HT1080 (cell line): ENCODE data around the gene TERF2IP. TPM values are rescaled to one million over a fixed set of nuclear protein-coding genes. Genes with fewer than 3 reads are reported as not detected.

Source experiments
- DNase-seq: peaks from one replicate; pipeline ENCODE4 v3.0.0-alpha.2; 2015; ENCODE audit warnings: low read depth
- total RNA-seq: library from RNA; depleted of rRNA; stranded (reverse); fragments of >200 nt; shearing (Covaris generic); gene quantifications from 2 replicates; pipeline ENCODE4 v1.2.3, GENCODE V29; 2014

The TERF2IP gene
- total RNA-seq, 1 experiment from 2014 or later: 46.8 TPM

DNA sequence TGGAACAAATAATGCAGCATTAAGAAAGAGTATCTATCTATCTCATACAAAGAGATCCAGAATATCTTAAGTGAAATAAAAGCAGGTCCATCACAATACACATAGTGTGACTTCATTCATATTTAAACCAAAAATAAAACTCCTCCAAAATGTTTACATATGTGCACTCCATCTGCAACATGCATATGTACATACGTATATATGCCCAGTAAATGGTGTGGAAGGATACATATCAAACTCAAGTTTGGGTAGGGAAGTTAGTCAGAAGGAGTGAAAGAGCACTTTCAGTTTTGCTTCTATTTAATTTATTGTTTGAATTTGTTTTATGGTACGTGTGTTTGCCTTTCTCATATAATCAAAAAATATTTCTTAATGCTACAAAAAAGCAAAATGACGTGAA is 12.5 kb upstream of the TERF2IP start:
- DNase-seq: no peak

DNA sequence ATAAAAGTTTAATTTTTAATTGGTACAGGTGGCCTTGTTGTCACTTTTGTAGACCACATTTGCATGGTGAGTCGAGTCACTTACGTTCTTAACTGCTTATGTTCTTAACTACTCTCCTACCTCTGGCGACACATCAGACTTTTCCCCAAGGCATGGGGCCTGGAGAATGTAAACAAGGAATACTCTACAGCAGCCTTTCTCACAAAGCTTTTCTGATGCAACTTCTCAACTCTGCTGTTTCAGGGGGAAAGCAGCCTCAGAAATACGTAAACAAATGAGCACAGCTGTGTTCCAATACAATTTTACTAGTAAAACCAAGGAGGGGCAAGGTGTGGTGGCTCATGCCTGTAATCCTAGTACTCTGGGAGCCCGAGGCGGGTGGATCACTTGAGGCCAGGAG is 7.0 kb upstream of the TERF2IP start:
- no peak for DNase-seq

- DNase-seq: no peak
Observed at GRCh38 chr16:75644240-75645012, 3.1 kb upstream of the TERF2IP start.

DNA sequence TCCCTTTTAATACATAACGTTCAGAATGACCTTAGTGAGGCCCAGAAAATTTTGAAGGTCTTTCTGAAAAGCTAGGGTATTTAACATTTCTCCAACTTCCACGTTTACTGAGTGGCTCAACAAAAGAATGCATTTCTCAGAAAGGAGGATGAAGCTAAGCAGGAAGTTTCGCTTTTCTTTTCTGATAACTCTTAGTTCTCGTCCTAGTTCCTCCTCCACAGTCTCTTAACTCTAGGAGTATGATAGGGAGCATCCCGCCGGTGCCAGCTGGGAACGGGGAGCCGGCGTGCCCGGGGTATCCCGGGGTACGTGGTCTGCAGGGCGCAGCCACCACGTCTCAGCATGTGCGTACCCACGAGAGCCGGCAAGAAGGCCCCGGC is 471 bp upstream of the TERF2IP start:
- DNase-seq: no peak

GRCh38 chr16:75648265-75649076 is 898 bp downstream of the TERF2IP start:
- peak; percentile 69 for DNase-seq

DNA sequence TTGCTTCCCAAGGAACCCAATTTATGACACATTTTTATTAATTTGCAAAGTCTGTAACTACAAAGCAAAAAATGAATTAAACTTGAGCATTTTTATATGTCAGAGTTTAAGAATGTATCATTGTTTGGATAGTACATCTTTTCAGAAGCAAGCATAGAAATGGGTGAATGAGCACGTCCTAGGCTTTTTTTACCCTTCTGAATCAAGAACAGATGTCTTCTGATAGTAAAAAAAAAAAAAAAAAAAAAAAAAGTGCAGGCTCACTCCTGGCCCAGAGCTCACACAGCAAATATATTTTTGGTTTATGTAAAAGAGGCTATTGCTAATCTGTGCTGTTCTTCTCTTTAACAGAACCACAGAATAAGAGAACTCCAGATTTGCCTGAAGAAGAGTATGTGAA is 6.3 kb downstream of the TERF2IP start:
- no peak for DNase-seq

DNA sequence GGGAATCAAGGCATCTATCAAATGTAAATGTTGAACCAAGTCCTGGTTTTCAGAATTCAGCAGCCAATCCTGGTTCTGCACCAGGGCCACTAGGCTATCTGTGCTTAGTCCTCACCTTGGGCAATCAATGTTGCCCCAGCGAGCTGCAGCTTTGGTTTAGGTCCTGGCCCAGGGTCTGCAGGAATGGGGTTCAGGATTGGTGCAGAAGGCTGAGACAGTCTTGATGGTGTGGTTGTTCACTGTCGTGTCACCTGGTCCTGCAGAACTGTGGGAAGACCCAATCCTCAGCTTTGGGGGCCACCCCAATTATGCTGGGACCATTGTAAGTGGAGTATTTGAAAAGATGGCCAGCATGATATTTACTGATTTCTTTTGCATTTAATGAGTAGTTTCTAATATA is 10.6 kb downstream of the TERF2IP start:
- no peak for DNase-seq

GRCh38 chr16:75660321-75660720 is 12.7 kb downstream of the TERF2IP start:
- no peak for DNase-seq

GRCh38 chr16:75660726-75661302 is 13.2 kb downstream of the TERF2IP start:
- DNase-seq: no peak

DNA sequence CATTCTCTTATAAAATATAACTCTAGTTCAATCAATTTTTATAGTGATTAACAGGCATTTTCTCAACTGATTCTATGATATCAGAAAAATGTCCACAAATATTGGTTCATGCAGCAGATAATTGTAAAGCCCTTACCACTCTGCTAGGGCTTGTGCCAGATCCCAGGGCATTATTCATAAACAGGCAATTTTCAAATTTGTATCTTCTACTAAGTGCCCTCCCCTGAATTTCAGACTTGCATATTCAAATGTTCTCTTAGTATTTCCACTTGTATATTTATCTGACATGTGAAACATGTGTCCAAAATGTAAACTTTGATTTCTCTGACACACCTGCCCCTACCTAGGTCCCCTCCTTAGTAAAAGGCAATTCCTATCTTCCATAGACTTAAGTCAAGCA is 19.9 kb downstream of the TERF2IP start:
- no peak for DNase-seq

DNA sequence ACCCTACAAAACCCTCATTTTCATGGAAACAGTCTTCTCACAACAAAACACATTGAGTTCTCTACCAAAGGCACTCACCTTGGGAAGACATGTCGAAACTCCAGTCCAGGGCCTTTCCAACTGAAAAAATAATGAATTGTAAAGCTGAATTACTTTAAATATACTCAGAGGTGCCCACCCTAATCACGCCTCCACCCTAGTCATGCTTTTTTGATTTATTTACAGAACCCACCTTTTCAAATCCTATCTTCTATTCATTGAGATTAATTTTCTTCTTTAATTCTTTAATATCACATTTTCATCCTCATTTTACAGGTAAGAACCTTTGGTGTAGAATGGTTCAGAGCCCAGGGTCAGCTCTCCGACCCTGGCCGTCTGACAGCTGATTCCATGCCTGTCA is 29.3 kb downstream of the TERF2IP start, which contains the start of gene CPHXL2:
Gene CPHXL2, minus strand, starts transcription at position 101 of the 400 bp plus-strand sequence. Its CDS starts 10 bp downstream, at position 91.
- DNase-seq: no peak

DNA sequence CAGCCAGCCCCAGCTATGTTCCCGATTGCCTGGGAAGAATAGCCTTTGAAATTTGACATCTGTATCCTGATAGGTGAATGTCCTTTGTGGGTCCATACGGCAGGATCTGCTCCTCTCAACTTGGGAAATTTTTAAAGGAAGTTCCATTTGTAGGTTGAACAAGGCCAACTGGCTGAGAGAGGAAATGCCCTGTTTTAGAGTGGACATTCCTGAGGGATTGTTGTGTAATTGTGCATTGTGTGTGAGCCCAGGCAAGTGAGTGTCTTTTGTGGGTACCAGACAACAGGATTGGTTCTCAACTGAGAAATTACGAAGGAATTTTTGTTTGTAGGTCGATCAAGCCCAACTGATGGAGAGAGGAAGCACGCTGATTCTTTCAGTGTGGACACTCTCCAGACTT is 31.8 kb downstream of the TERF2IP start:
- DNase-seq: no peak

GRCh38 chr16:75682308-75682707 is 34.7 kb downstream of the TERF2IP start:
- DNase-seq: no peak

- no peak for DNase-seq
Observed at GRCh38 chr16:75687361-75687760, 39.8 kb downstream of the TERF2IP start.

DNA sequence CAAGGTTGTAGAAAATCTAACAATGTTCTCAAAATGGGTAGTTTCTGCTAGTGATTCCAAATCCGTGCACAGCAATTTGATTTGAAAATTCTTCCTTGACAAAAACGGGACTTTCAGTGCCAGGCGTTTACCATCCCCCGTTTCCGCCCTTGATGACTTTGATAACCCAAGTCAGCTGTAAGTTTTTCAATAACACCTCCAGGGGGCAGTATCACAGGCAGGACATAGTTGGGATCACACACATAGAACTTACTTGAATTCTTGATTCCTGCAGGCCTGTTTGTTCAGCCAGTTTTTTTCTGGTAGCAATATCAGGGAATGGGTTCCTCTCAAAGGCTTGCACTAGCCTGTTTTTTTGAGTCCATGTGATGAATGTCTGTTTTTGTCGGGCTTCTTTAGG is 48.1 kb downstream of the TERF2IP start:
- no peak for DNase-seq

GRCh38 chr16:75697571-75697970 is 50.0 kb downstream of the TERF2IP start:
- no peak for DNase-seq

GRCh38 chr16:75701361-75701760 is 53.8 kb downstream of the TERF2IP start, which contains the start of gene DUXB:
Gene DUXB (minus strand): TSS chr16:75701461. CDS start chr16:75701418, 43 bp downstream.
- no peak for DNase-seq

DNA sequence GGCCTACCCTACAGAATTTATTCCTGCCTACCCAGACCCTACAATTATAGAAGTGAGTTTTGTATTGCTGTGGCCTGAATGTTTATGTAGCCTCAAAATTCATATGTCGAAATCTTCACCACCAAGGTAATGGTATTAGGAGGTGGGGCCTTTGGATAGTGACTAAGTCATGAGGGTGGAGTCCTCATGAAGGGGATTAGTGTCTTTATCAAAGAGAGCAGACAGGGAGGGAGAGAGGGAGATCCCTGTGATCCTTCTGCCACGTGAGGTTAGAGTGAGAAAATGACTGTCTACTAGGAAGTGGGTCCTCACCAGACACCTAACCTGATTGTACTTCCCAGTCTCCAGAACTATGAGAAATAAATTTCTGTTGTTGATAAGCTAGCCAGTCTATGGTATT is 54.7 kb downstream of the TERF2IP start:
- peak; percentile 33 for DNase-seq

DNA sequence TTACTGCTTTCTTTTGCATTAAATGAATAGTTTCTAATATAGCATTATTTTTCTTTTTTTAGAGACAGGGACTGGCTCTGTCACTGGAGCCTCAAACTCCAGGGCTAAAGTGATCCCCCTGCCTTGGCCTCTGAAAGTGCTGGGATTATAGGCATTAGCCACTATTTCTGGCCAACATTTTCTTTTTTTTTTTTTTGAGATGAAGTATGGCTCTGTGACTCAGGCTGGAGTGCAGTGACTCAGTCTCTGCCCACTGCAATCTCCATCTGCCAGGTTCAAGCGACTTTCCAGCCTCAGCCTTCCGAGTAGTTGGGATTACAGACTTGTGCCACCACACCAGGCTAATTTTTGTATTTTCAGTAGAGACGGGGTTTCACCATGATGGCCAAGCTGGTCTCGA is 55.7 kb downstream of the TERF2IP start:
- DNase-seq: peak; percentile 76
